HG03108 (cell line): ENCODE results near the gene UBE2K.
"Not testable (repeated sequence)": the region's sequence is repeated elsewhere in the genome, so short reads cannot be mapped to it uniquely, and the experiment has no call there.

Experiments
- ATAC-seq: cut with Tn5 transposase; IDR thresholded peaks from one replicate; pipeline ENCODE4 v1.9.1; 2021; ENCODE audit warnings: moderate library complexity; ENCODE audit not compliant: unreplicated experiment

UBE2K gene

GRCh38 chr4:39792529-39792928, 94.6 kb downstream of the UBE2K start:
- no peak for ATAC-seq

- ATAC-seq = not testable (repeated sequence)
Measured at GRCh38 chr4:39792976-39793375, 95.0 kb downstream of the UBE2K start.

- ATAC-seq = no peak
Measured at GRCh38 chr4:39802005-39802404, 104.1 kb downstream of the UBE2K start.

GRCh38 chr4:39808231-39808749, 110.4 kb downstream of the UBE2K start:
- no peak for ATAC-seq

- no peak for ATAC-seq
Measured at GRCh38 chr4:39812500-39812899, 114.6 kb downstream of the UBE2K start.

- not testable (repeated sequence) for ATAC-seq
Measured at GRCh38 chr4:39813033-39813432, 115.1 kb downstream of the UBE2K start.

GRCh38 chr4:39813761-39814160, 115.8 kb downstream of the UBE2K start:
- ATAC-seq = not testable (repeated sequence)

- ATAC-seq = no peak
Measured at GRCh38 chr4:39814403-39815185, 116.7 kb downstream of the UBE2K start.

GRCh38 chr4:39818646-39819045, 120.7 kb downstream of the UBE2K start:
- ATAC-seq = no peak

GRCh38 chr4:39820186-39820585, 122.2 kb downstream of the UBE2K start:
- ATAC-seq = no peak

GRCh38 chr4:39821951-39822350, 124.0 kb downstream of the UBE2K start:
- no peak for ATAC-seq

GRCh38 chr4:39822662-39823061, 124.7 kb downstream of the UBE2K start:
- no peak for ATAC-seq

- no peak for ATAC-seq
Measured at GRCh38 chr4:39823191-39823590, 125.3 kb downstream of the UBE2K start.

GRCh38 chr4:39825090-39825489, 127.2 kb downstream of the UBE2K start:
- ATAC-seq = no peak

GRCh38 chr4:39825741-39826231, 127.8 kb downstream of the UBE2K start:
- ATAC-seq = no peak
